ENCODE data around the gene SLC25A25. TPM values are rescaled to one million over a fixed set of nuclear protein-coding genes. Genes with fewer than 3 reads are reported as not detected.

Gene SLC25A25
- total and polyA plus RNA-seq, 8 donors = 7.9 to 37.1 (median 13.6) TPM

DNA sequence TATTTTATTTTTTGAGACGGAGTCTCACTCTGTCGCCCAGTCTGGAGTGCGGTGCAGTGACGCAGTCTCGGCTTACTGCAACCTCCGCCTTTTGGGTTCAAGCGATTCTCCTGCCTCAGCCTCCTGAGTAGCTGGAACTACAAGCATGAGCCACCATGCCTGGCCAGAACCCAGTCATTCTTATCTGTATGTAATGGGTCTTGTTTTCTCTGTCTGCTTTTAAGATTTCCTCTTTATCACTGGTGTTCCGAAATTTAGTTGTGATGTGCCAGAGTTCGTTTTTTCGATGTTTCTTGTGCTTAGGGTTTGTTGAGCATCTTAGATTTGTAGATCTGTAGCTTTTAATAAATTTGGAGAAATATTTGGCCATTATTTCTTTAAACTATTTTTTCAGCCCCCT lies 19.2 kb downstream of the SLC25A25 start:
- peaks cover 10 to 55% (median 36%) of the 10 kb centered on the region in 4 donors for H3K4me1 ChIP-seq
- H3K36me3 ChIP-seq = no peaks in the 10 kb centered on the region
- H3K27me3 ChIP-seq = no peaks in the 10 kb centered on the region
- TF ChIP-seq POLR2A (IDR thresholded peaks at IDR 0.05) = no peak
- TF ChIP-seq, protein P1, sequence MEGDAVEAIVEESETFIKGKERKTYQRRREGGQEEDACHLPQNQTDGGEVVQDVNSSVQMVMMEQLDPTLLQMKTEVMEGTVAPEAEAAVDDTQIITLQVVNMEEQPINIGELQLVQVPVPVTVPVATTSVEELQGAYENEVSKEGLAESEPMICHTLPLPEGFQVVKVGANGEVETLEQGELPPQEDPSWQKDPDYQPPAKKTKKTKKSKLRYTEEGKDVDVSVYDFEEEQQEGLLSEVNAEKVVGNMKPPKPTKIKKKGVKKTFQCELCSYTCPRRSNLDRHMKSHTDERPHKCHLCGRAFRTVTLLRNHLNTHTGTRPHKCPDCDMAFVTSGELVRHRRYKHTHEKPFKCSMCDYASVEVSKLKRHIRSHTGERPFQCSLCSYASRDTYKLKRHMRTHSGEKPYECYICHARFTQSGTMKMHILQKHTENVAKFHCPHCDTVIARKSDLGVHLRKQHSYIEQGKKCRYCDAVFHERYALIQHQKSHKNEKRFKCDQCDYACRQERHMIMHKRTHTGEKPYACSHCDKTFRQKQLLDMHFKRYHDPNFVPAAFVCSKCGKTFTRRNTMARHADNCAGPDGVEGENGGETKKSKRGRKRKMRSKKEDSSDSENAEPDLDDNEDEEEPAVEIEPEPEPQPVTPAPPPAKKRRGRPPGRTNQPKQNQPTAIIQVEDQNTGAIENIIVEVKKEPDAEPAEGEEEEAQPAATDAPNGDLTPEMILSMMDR (IDR thresholded peaks at IDR 0.05) = no peak
- TF ChIP-seq POLR2AphosphoS5 (IDR thresholded peaks at IDR 0.05) = no peak
- TF ChIP-seq EP300 (IDR thresholded peaks at IDR 0.05) = no peak
- DNase-seq = no peak
- no peaks in the 10 kb centered on the region for H3K9me3 ChIP-seq
- H3K27ac ChIP-seq = no peak overlapping the region
- 71 to 86% (median 77%) methylated on average over 10 of the region's 10 CpGs for WGBS, 5 donors
- no peak overlapping the region for H3K4me3 ChIP-seq
- intact Hi-C loops (cut with DNase I; ENCODE audit: low total_unique reads) = no loop called here

DNA sequence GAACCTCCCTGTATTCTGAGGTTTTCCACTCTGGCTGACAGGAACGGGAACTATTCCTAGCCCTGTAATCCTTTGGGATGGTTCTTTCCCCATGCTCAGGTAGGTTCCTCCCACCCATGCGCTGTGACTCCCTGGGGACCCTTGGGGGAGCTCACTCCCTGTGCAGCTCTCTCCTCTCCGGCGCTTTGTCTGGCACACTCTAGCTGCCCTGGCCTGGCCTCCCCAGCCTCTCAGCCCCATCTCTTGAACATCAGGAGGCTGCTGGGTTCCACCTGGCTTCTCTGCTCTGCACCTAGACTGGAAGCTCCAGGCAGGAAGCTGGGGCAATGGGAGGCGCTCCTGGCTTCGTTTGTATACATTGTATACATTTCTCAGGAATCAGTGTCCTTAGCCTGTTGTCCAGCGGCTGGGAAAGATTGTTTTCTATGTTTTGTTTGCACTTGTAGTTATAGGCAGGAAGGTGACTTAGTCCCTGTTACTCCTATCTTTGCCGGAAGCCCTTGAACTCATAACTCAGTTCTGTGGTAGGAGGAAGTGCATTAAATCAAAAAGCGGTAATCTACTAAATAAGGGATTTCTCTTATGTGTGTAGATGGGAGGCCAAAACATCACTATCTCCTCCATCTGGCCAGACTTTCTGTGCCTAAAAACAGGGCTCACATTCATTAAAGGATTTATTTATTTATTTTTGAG lies 20.4 kb downstream of the SLC25A25 start:
- 53 to 66% (median 61%) methylated on average over 9 of the region's 9 CpGs for WGBS, 5 donors
- intact Hi-C loops (cut with DNase I; ENCODE audit: low total_unique reads) = no loop called here

DNA sequence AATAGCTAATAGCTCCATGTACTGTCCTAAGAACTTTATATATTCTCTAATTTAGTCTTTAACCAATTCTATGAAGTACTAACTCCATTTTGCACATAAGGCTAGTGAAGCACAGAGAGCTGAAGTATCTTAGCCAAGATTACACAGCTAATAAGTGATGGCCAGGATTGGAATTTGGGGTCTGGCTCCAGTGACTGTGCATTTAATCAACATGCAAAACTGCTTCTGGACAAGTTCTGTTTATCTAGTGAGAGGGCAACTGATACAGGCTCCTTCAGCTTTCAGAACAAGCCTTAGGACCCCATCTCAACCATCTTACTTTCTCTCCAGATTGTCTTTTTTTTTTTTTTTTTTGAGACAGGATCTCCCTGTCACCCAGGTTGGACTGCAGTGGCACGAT lies 21.3 kb downstream of the SLC25A25 start:
- Histone ChIP-seq H3K27me3 (no peaks in the 10 kb centered on the region), H3K4me1 (peaks cover 20 to 63% (median 49%) of the 10 kb centered on the region in 4 donors), H3K36me3 (no peaks in the 10 kb centered on the region), H3K9me3 (no peaks in the 10 kb centered on the region), H3K4me3 (no peak overlapping the region), H3K27ac (peak overlapping the region in 1 of 5 donors; percentile 24)
- intact Hi-C loops (cut with DNase I; ENCODE audit: low total_unique reads) = no loop called here
- TF ChIP-seq, protein P1 (IDR thresholded peaks at IDR 0.05) = no peak
- TF ChIP-seq POLR2AphosphoS5 (IDR thresholded peaks at IDR 0.05) (no peak), POLR2A (IDR thresholded peaks at IDR 0.05) (no peak), EP300 (IDR thresholded peaks at IDR 0.05) (no peak)
- WGBS, 5 donors = 82 to 100% (median 87%) methylated on average over 1 of the region's 1 CpG
- DNase-seq = no peak

More for the DNA sequence above, 20.4 kb downstream of the SLC25A25 start:
- Histone ChIP-seq H3K36me3 (no peaks in the 10 kb centered on the region), H3K27me3 (no peaks in the 10 kb centered on the region), H3K4me3 (no peak overlapping the region), H3K27ac (peak overlapping the region; percentile 15 to 58 (median 25)), H3K9me3 (no peaks in the 10 kb centered on the region), H3K4me1 (peaks cover 20 to 61% (median 44%) of the 10 kb centered on the region in 4 donors)
- DNase-seq = peak in 1 of 2 donors; percentile 41
- TF ChIP-seq EP300 (IDR thresholded peaks at IDR 0.05) (no peak), POLR2AphosphoS5 (IDR thresholded peaks at IDR 0.05) (no peak), POLR2A (IDR thresholded peaks at IDR 0.05) (no peak)
- TF ChIP-seq, protein P1 (IDR thresholded peaks at IDR 0.05) = no peak

DNA sequence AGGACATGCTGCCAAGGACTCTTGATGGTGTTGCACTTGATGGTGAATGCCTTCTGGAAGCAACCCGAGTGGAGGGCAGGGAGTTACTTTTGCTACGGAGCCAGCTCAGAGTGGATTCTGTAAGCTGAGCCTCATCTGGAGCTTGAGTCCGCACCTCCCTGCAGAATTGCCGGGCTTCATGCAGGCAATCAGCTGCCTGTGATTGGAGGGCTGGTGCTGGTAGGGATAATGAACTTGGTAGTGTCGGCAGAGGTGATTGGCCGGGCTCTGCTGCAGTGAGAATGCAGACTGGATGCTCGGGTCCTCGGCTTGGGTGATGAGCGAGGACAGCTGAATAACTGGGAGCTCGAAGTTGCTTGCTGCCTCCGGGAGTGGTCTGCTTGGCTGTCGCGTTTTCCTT lies 23.1 kb downstream of the SLC25A25 start:
- Histone ChIP-seq H3K4me3 (peak overlapping the region in 2 of 4 donors; percentile 6 to 18), H3K9me3 (no peaks in the 10 kb centered on the region), H3K27ac (peak overlapping the region in 3 of 5 donors; percentile 93 to 97 (median 96)), H3K4me1 (peaks cover 30 to 80% (median 61%) of the 10 kb centered on the region in 4 donors), H3K27me3 (no peaks in the 10 kb centered on the region), H3K36me3 (no peaks in the 10 kb centered on the region)
- TF ChIP-seq, protein P1 (IDR thresholded peaks at IDR 0.05) = no peak
- no peak for TF ChIP-seq POLR2AphosphoS5 (IDR thresholded peaks at IDR 0.05)
- TF ChIP-seq POLR2A (IDR thresholded peaks at IDR 0.05) = no peak
- no peak for TF ChIP-seq EP300 (IDR thresholded peaks at IDR 0.05)
- WGBS, 5 donors = 61 to 74% (median 67%) methylated on average over 13 of the region's 13 CpGs
- intact Hi-C loops (cut with DNase I; ENCODE audit: low total_unique reads) = no loop called here
- DNase-seq = peak in 1 of 2 donors; percentile 94
